OCI-LY7 (cell line): ENCODE results near the gene PXDN. TPM values are rescaled to one million over a fixed set of nuclear protein-coding genes. Genes with fewer than 3 reads are reported as not detected.
"Not testable (repeated sequence)": the region's sequence is repeated elsewhere in the genome, so short reads cannot be mapped to it uniquely, and the experiment has no call there.

ENCODE experiments used
- BruUV-seq: library from RNA; stranded (reverse); fragments of 400-500 nt; replicated peaks from 2 replicates; lab custom pipeline; 2021; lab: Mats Ljungman, UMichigan
- CTCF ChIA-PET: fragments of 300-600 bp; sonication (Branson Sonifier 250); formaldehyde crosslinking; loops from one replicate; lab custom pipeline; 2022; ENCODE audit warnings: antibody characterized with exemption; ENCODE audit not compliant: unreplicated experiment; lab: Charles Lee
- POLR2A ChIA-PET: fragments of 300-600 bp; sonication (Branson Sonifier 250); formaldehyde crosslinking; loops from one replicate; lab custom pipeline; 2022; ENCODE audit warnings: antibody characterized with exemption; lab: Charles Lee
- DNase-seq: peaks from one replicate; pipeline ENCODE4 v3.0.0-alpha.2; 2015; ENCODE audit warnings: low spot score
- H2AFZ ChIP-seq: fragments of 200-600 bp; sonication (generic), shearing (Covaris generic); 2 replicates; pipeline ENCODE4 v1.6.1; 2014; ENCODE audit warnings: mild to moderate bottlenecking, antibody characterized with exemption, low read length, moderate library complexity
- H3K27ac ChIP-seq: fragments of 200-600 bp; sonication (generic); 2 replicates; pipeline ENCODE4 v1.5.1; 2014; ENCODE audit warnings: mixed run types, low read depth, mild to moderate bottlenecking, moderate library complexity, low read length, inconsistent platforms; ENCODE audit not compliant: poor library complexity, severe bottlenecking
- H3K36me3 ChIP-seq: fragments of 200-600 bp; sonication (generic); 2 replicates; pipeline ENCODE4 v1.6.1; 2014; ENCODE audit warnings: mild to moderate bottlenecking, antibody characterized with exemption, low read length, moderate library complexity, mixed read lengths; ENCODE audit not compliant: insufficient read depth
- H3K4me1 ChIP-seq: fragments of 200-600 bp; sonication (generic); 2 replicates; pipeline ENCODE4 v1.5.1; 2014; ENCODE audit warnings: mild to moderate bottlenecking, low read length; ENCODE audit not compliant: insufficient read depth, poor library complexity, severe bottlenecking
- H3K4me2 ChIP-seq: fragments of 200-600 bp; sonication (generic); 2 replicates; pipeline ENCODE4 v1.6.1; 2014; ENCODE audit warnings: mild to moderate bottlenecking, low read length
- H3K4me3 ChIP-seq: fragments of 200-600 bp; sonication (generic); 2 replicates; pipeline ENCODE4 v1.5.1; 2014; ENCODE audit warnings: mild to moderate bottlenecking, low read depth, low read length; ENCODE audit not compliant: poor library complexity, severe bottlenecking
- H3K79me2 ChIP-seq: fragments of 200-600 bp; sonication (generic); 2 replicates; pipeline ENCODE4 v1.6.1; 2016; ENCODE audit warnings: low read depth, mild to moderate bottlenecking, low read length, moderate library complexity, mixed read lengths; ENCODE audit not compliant: insufficient read depth
- H3K9me2 ChIP-seq: fragments of 200-600 bp; sonication (generic); 2 replicates; pipeline ENCODE4 v1.6.1; 2016; ENCODE audit warnings: mild to moderate bottlenecking, low read length, mixed read lengths; ENCODE audit not compliant: insufficient read depth
- H3K9me3 ChIP-seq: fragments of 200-600 bp; sonication (generic); 2 replicates; pipeline ENCODE4 v1.6.1; 2014; ENCODE audit warnings: mild to moderate bottlenecking, mixed run types, low read length, mixed read lengths
- H4K20me1 ChIP-seq: fragments of 200-600 bp; sonication (generic); 2 replicates; pipeline ENCODE4 v1.6.1; 2014; ENCODE audit warnings: mild to moderate bottlenecking, antibody characterized with exemption, low read length, moderate library complexity, mixed read lengths; ENCODE audit not compliant: insufficient read depth
- CTCF ChIP-seq: fragments of 200-600 bp; sonication (generic); conservative IDR thresholded peaks from 2 replicates; pipeline ENCODE4 v1.5.1; 2014; ENCODE audit warnings: mild to moderate bottlenecking, antibody characterized with exemption, low read length, moderate library complexity, mixed read lengths
- EZH2phosphoT487 ChIP-seq: fragments of 200-600 bp; sonication (generic); IDR thresholded peaks from 2 replicates; pipeline ENCODE4 v1.6.1; 2018; ENCODE audit warnings: low read depth, borderline replicate concordance, mild to moderate bottlenecking, mixed run types, antibody characterized with exemption, low read length, moderate library complexity, mixed read lengths
- intact Hi-C: fragments of 100-400 bp; cut with micrococcal nuclease; formaldehyde crosslinking; loops from one replicate; pipeline ENCODE4 v1.10.0; 2022; ENCODE audit not compliant: unreplicated experiment
- total RNA-seq, 2 experiments: library from RNA; depleted of rRNA in 1 of 2; stranded (reverse); fragments of >200 nt in 1 of 2; shearing (Covaris generic) in 1 of 2; gene quantifications; 2 replicates each; pipeline ENCODE4 v1.2.3, GENCODE V29; 2014 to 2022

The PXDN gene
- total RNA-seq, 2 experiments from 2014 or later: not detected

- TF ChIP-seq CTCF (no peak), EZH2phosphoT487 (no peak)
- no peak overlapping the region for H2AFZ ChIP-seq
- H3K36me3 ChIP-seq: no peaks in the 10 kb centered on the region
- no peak overlapping the region for H3K4me3 ChIP-seq
- H3K4me1 ChIP-seq: no peaks in the 10 kb centered on the region
- no peaks in the 10 kb centered on the region for H4K20me1 ChIP-seq
- intact Hi-C loops: no loop called here
- H3K79me2 ChIP-seq: no peaks in the 10 kb centered on the region
- no TSS peak for BruUV-seq
- no peak overlapping the region for H3K4me2 ChIP-seq
- no peaks in the 10 kb centered on the region for H3K9me2 ChIP-seq
- CTCF ChIA-PET: no interaction called here
- no peaks in the 10 kb centered on the region for H3K9me3 ChIP-seq
- no peak overlapping the region for H3K27ac ChIP-seq
- no peak for DNase-seq
- POLR2A ChIA-PET: no interaction called here
Measured at GRCh38 chr2:1718339-1719220, 25.7 kb downstream of the PXDN start.

GRCh38 chr2:1717113-1717512, 27.2 kb downstream of the PXDN start:
- DNase-seq: no peak
- CTCF ChIA-PET: no interaction called here
- Histone ChIP-seq H3K4me2 (no peak overlapping the region), H3K27ac (no peak overlapping the region), H3K9me2 (no peaks in the 10 kb centered on the region), H3K9me3 (no peaks in the 10 kb centered on the region), H3K36me3 (no peaks in the 10 kb centered on the region), H4K20me1 (no peaks in the 10 kb centered on the region), H2AFZ (no peak overlapping the region), H3K79me2 (no peaks in the 10 kb centered on the region), H3K4me1 (no peaks in the 10 kb centered on the region), H3K4me3 (no peak overlapping the region)
- TF ChIP-seq EZH2phosphoT487 (no peak), CTCF (no peak)
- intact Hi-C loops: no loop called here
- no TSS peak for BruUV-seq
- POLR2A ChIA-PET: no interaction called here

GRCh38 chr2:1716441-1716840, 27.9 kb downstream of the PXDN start:
- H3K79me2 ChIP-seq: no peaks in the 10 kb centered on the region
- H3K4me2 ChIP-seq: no peak overlapping the region
- no peaks in the 10 kb centered on the region for H3K9me2 ChIP-seq
- BruUV-seq: no TSS peak
- H3K27ac ChIP-seq: no peak overlapping the region
- ChIA-PET CTCF (no interaction called here), POLR2A (interaction anchor here (0.6 kb wide), 1 partner anchor 340 kb away, joined by 4 read pairs; no protein-coding TSS in a partner anchor)
- TF ChIP-seq CTCF: no peak
- TF ChIP-seq EZH2phosphoT487: no peak
- no peaks in the 10 kb centered on the region for H3K9me3 ChIP-seq
- intact Hi-C loops: no loop called here
- H3K4me1 ChIP-seq: no peaks in the 10 kb centered on the region
- no peaks in the 10 kb centered on the region for H3K36me3 ChIP-seq
- no peak overlapping the region for H3K4me3 ChIP-seq
- DNase-seq: no peak
- no peaks in the 10 kb centered on the region for H4K20me1 ChIP-seq
- H2AFZ ChIP-seq: no peak overlapping the region

- POLR2A ChIA-PET: interaction anchor here (0.6 kb wide), 1 partner anchor 341 kb away, joined by 4 read pairs; no protein-coding TSS in a partner anchor
- H4K20me1 ChIP-seq, H3K36me3 ChIP-seq, intact Hi-C loops, DNase-seq, BruUV-seq, H3K4me1 ChIP-seq, H3K27ac ChIP-seq, H3K4me2 ChIP-seq, CTCF ChIA-PET, H3K79me2 ChIP-seq, H2AFZ ChIP-seq, H3K9me3 ChIP-seq, H3K9me2 ChIP-seq, H3K4me3 ChIP-seq: not testable (repeated sequence)
Measured at GRCh38 chr2:1716014-1716305, 28.4 kb downstream of the PXDN start.
